Sigmoid colon (tissue), 7 donors: Measurements from ENCODE around the gene ACOXL. TPM values are rescaled to one million over a fixed set of nuclear protein-coding genes. Genes with fewer than 3 reads are reported as not detected.
"Not testable (repeated sequence)": the region's sequence is repeated elsewhere in the genome, so short reads cannot be mapped to it uniquely, and the experiment has no call there.

Experiments used
- DNase-seq: peaks from one replicate; pipeline ENCODE4 v3.0.0-alpha.2; 2019
- H3K27ac ChIP-seq, 4 donors: fragments of 200-600 bp; sonication (generic); one replicate each; pipeline ENCODE4 v1.5.1; 2016 to 2019; ENCODE audit warnings: mild to moderate bottlenecking in 1 of 4
- H3K27me3 ChIP-seq, 3 donors: fragments of 200-600 bp; sonication (generic); one replicate each; pipeline ENCODE4 v1.5.1; 2019; ENCODE audit warnings: mild to moderate bottlenecking in 1 of 3
- H3K36me3 ChIP-seq, 4 donors: fragments of 200-600 bp; sonication (generic); one replicate each; pipeline ENCODE4 v1.5.1; 2016 to 2019
- H3K4me1 ChIP-seq, 4 donors: fragments of 200-600 bp; sonication (generic); one replicate each; pipeline ENCODE4 v1.5.1; 2017 to 2019
- H3K4me3 ChIP-seq, 4 donors: fragments of 200-600 bp; sonication (generic); one replicate each; pipeline ENCODE4 v1.5.1; 2017 to 2019; ENCODE audit warnings: mild to moderate bottlenecking in 2 of 4, moderate library complexity in 1 of 4
- H3K9me3 ChIP-seq, 4 donors: fragments of 200-600 bp in 3 of 4; sonication (generic) in 3 of 4; one replicate each; pipeline versions ENCODE4 v1.5.1 to v1.6.1; 2013 to 2019
- CTCF ChIP-seq, 4 experiments: fragments of 450-650 bp in 3 of 4; fragments of 200-600 bp in 1 of 4; IDR thresholded peaks; one replicate each; pipeline ENCODE4 v1.5.1; 2016 to 2019; ENCODE audit warnings: antibody characterized with exemption in 4 of 4, mild to moderate bottlenecking in 3 of 4, moderate library complexity in 2 of 4
- EP300 ChIP-seq, 4 donors: sonication (generic); formaldehyde crosslinking; IDR thresholded peaks; one replicate each; pipeline ENCODE4 v1.6.1; 2017; ENCODE audit warnings: antibody characterized with exemption in 4 of 4
- POLR2A ChIP-seq, 2 donors: fragments of 450-650 bp; IDR thresholded peaks; one replicate each; pipeline ENCODE4 v1.6.1; 2016; ENCODE audit warnings: antibody characterized with exemption in 2 of 2, mild to moderate bottlenecking in 2 of 2, moderate library complexity in 2 of 2
- POLR2AphosphoS5 ChIP-seq, 4 donors: sonication (generic); formaldehyde crosslinking; IDR thresholded peaks; one replicate each; pipeline ENCODE4 v1.6.1; 2017; ENCODE audit warnings: antibody characterized with exemption in 4 of 4
- WGBS, 2 donors: extraction: QIAGEN DNeasy Blood & Tissue Kit; methylation state at CpG; one replicate each; pipeline ENCODE4 v1.1.7; 2013; 5-methylcytosine and 5-hydroxymethylcytosine counted together
- intact Hi-C: fragments of 100-400 bp; cut with DNase I; formaldehyde crosslinking; loops from one replicate; pipeline ENCODE4 v1.15.1; 2023
- polyA plus RNA-seq, 3 donors: library from polyadenylated mRNA; stranded (reverse); fragments of 200-250 nt; gene quantifications; one replicate each; pipeline ENCODE4 v1.2.3, GENCODE V29; 2013
- total RNA-seq, 4 donors: library from RNA; depleted of rRNA; stranded (reverse); fragments of >200 nt; gene quantifications; one replicate each; pipeline ENCODE4 v1.1.0, GENCODE V29; 2016
- donor health status: healthy with polysubstance abuse.
- donor health status: Bipolar disorder and iron deficiency.
- donor health status: healthy.

ACOXL gene
- total and polyA plus RNA-seq, 7 donors, result 0.45 TPM; not detected in 6

GRCh38 chr2:111042261-111042660 is 309.9 kb downstream of the ACOXL start:
- Histone ChIP-seq H3K27me3 (no peaks in the 10 kb centered on the region), H3K9me3 (no peaks in the 10 kb centered on the region), H3K27ac (no peak overlapping the region), H3K4me1 (no peaks in the 10 kb centered on the region), H3K4me3 (no peak overlapping the region), H3K36me3 (no peaks in the 10 kb centered on the region)
- DNase-seq, result no peak
- intact Hi-C loops, result no loop called here
- no peak for TF ChIP-seq CTCF (IDR thresholded peaks at IDR 0.05)
- TF ChIP-seq POLR2AphosphoS5 (IDR thresholded peaks at IDR 0.05), result no peak
- no peak for TF ChIP-seq EP300 (IDR thresholded peaks at IDR 0.05)
- no peak for TF ChIP-seq POLR2A (IDR thresholded peaks at IDR 0.05)
- 91 to 93% methylated on average over 6 of the region's 6 CpGs for WGBS, 2 donors

- no peaks in the 10 kb centered on the region for H3K36me3 ChIP-seq
- H3K9me3 ChIP-seq, result no peaks in the 10 kb centered on the region
- 72 to 84% methylated on average over 20 of the region's 20 CpGs for WGBS, 2 donors
- no peak overlapping the region for H3K4me3 ChIP-seq
- H3K4me1 ChIP-seq, result no peaks in the 10 kb centered on the region
- DNase-seq, result no peak
- no peak for TF ChIP-seq POLR2AphosphoS5 (IDR thresholded peaks at IDR 0.05)
- no peak for TF ChIP-seq POLR2A (IDR thresholded peaks at IDR 0.05)
- no peak for TF ChIP-seq CTCF (IDR thresholded peaks at IDR 0.05)
- TF ChIP-seq EP300 (IDR thresholded peaks at IDR 0.05), result no peak
- no peak overlapping the region for H3K27ac ChIP-seq
- intact Hi-C loops, result no loop called here
- no peaks in the 10 kb centered on the region for H3K27me3 ChIP-seq
These were observed 310.7 kb downstream of the ACOXL start for GRCh38 chr2:111042772-111043771.

DNA sequence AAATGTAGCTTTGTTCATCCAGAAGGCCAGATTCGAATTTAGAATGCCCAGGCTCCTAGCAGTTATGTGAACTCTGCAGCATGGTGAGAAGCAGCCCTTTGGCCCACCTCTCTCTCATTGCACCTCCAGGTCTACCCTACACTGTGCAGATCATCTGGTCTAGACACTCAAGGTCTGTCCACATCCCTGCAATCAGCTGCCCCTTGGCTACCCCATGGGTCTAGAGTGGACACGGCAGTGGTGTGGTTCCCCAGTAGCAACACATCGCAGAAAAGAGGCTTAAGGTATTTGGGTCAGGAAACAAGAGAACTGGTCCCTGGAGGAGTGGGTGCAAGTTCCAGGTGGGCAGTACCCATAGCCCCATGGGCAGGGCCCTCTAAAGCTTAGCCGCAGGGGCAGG is 311.7 kb downstream of the ACOXL start:
- Histone ChIP-seq H3K4me1 (no peaks in the 10 kb centered on the region), H3K27ac (no peak overlapping the region), H3K4me3 (no peak overlapping the region), H3K27me3 (no peaks in the 10 kb centered on the region), H3K9me3 (no peaks in the 10 kb centered on the region), H3K36me3 (no peaks in the 10 kb centered on the region)
- no peak for DNase-seq
- intact Hi-C loops, result no loop called here
- WGBS, 2 donors, result 55 to 75% methylated on average over 4 of the region's 4 CpGs
- TF ChIP-seq POLR2AphosphoS5 (IDR thresholded peaks at IDR 0.05) (no peak), CTCF (IDR thresholded peaks at IDR 0.05) (no peak), EP300 (IDR thresholded peaks at IDR 0.05) (no peak)

- H3K27ac ChIP-seq, H3K4me3 ChIP-seq, H3K9me3 ChIP-seq, DNase-seq, intact Hi-C loops, H3K36me3 ChIP-seq, H3K4me1 ChIP-seq, H3K27me3 ChIP-seq: not testable (repeated sequence)
- WGBS, 2 donors, result 81 to 97% methylated on average over 6 of the region's 6 CpGs
These were observed 312.9 kb downstream of the ACOXL start for GRCh38 chr2:111045236-111045635.

DNA sequence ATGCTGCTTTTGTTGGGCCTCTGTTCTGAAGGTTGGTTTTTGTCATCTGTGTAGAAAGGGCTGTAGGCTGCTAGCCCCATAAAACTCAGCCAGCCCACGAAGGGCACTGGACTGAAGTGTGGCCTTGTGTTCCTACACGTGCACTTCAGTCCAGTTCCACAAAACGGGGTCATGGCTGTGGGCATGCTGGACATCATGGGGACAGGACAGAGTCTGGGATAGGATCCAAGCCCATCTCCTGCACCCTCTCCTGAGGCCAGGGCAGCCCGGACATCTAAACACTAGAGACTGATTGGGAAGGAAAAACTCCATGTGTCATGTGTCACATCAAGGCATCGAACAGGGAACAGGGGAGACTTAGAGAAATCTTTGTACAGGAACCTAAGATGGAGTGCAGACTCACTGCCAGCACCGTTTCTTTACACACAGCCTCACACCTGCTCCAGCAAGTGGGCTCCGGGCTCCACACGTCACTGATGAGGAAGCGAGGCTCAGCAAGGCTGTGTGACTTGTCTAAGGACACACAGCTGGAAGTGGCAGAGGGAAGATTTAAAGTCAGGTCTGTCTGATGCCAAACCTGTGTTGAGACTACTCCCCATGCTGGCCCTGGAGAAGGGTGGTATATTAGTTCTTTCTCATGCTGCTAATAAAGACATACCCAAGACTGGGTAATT is 313.5 kb downstream of the ACOXL start:
- Histone ChIP-seq H3K27me3 (no peaks in the 10 kb centered on the region), H3K9me3 (no peaks in the 10 kb centered on the region), H3K4me1 (no peaks in the 10 kb centered on the region), H3K27ac (no peak overlapping the region), H3K4me3 (no peak overlapping the region), H3K36me3 (no peaks in the 10 kb centered on the region)
- DNase-seq, result no peak
- WGBS, 2 donors, result 93% methylated on average over 9 of the region's 9 CpGs
- intact Hi-C loops, result no loop called here
- TF ChIP-seq EP300 (IDR thresholded peaks at IDR 0.05) (no peak), POLR2AphosphoS5 (IDR thresholded peaks at IDR 0.05) (no peak), POLR2A (IDR thresholded peaks at IDR 0.05) (no peak), CTCF (IDR thresholded peaks at IDR 0.05) (no peak)
